ENCODE measurements around the gene IGSF23. TPM values are rescaled to one million over a fixed set of nuclear protein-coding genes. Genes with fewer than 3 reads are reported as not detected.

IGSF23 gene
- total RNA-seq, 1 donor from 2014 or later = not detected

GRCh38 chr19:44577566-44577874 is 35.8 kb upstream of the IGSF23 start:
- H3K27me3 Mint-ChIP-seq (ENCODE audit: insufficient read depth, low read depth) = peaks cover 5% of the 10 kb centered on the region
- no peak overlapping the region for H3K27ac ChIP-seq
- H3K4me1 Mint-ChIP-seq = peaks cover 23% of the 10 kb centered on the region
- no peaks in the 10 kb centered on the region for H3K9me3 ChIP-seq (ENCODE audit: low read depth)
- H3K4me1 ChIP-seq = no peaks in the 10 kb centered on the region
- no peaks in the 10 kb centered on the region for H3K79me2 ChIP-seq (ENCODE audit: low read depth)
- no peak overlapping the region for H2AFZ ChIP-seq (replicated peaks)
- H3K36me3 Mint-ChIP-seq = no peaks in the 10 kb centered on the region
- TF ChIP-seq EZH2 (IDR thresholded peaks at IDR 0.05) (no peak), EZH2phosphoT487 (IDR thresholded peaks at IDR 0.05) (no peak), CTCF (IDR thresholded peaks at IDR 0.05) (no peak)
- no peak for DNase-seq (ENCODE audit: low spot score)
- H3F3A ChIP-seq (ENCODE audit: low read depth) = no peaks in the 10 kb centered on the region
- no peak overlapping the region for H3K4me3 ChIP-seq
- H3K9me3 Mint-ChIP-seq = peaks cover 3% of the 10 kb centered on the region
- H3K27me3 ChIP-seq = no peaks in the 10 kb centered on the region
- no peak overlapping the region for H3K27ac Mint-ChIP-seq
- no peak overlapping the region for H3K9ac ChIP-seq
- no peak overlapping the region for H3K4me2 ChIP-seq
- no peaks in the 10 kb centered on the region for H4K20me1 ChIP-seq (ENCODE audit: low read depth)
- H3K36me3 ChIP-seq = no peaks in the 10 kb centered on the region
- H3K4me3 Mint-ChIP-seq = no peak overlapping the region

DNA sequence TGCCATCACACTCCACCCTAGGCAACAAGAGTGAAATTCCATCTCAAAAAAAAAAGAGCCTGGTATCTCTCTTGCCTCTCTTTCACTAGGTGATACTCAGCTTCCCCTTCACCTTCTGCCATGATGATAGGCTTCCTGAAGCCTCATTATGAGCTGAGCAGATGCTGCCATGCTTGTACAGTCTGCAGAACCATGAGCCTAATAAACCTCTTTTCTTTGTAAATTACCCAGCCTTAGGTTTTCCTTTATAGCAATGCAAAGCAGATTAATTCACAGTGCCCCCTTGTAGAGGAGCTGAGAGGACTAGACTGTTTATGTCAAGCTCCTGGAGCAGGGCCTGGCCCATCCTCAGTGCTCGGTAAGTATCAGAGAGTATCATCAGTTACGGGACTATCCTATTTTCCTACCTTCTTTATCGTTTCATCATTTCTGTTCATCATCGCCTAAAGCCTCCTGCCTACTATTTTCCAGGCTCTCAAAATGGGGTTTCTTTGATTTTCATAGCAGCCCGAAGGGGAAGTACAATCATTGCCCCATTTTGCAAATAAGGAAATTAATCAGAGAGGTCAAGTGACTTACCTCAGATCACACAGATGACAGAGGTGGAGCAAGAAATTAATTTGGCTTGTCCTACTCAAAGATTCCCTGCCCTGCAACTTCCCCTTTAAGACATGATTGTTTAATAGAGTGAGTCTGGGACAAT is 33.5 kb upstream of the IGSF23 start:
- no peaks in the 10 kb centered on the region for H3K36me3 Mint-ChIP-seq
- peaks cover 5% of the 10 kb centered on the region for H3K4me1 Mint-ChIP-seq
- H3K9me3 Mint-ChIP-seq = peaks cover 2% of the 10 kb centered on the region
- TF ChIP-seq EZH2phosphoT487 (IDR thresholded peaks at IDR 0.05) (no peak), EZH2 (IDR thresholded peaks at IDR 0.05) (no peak), CTCF (IDR thresholded peaks at IDR 0.05) (no peak)
- H3K27ac Mint-ChIP-seq = no peak overlapping the region
- no peak overlapping the region for H3K4me3 Mint-ChIP-seq
- Histone ChIP-seq H3K27ac (no peak overlapping the region), H3K9me3 (ENCODE audit: low read depth) (no peaks in the 10 kb centered on the region), H3K36me3 (no peaks in the 10 kb centered on the region), H3K4me1 (no peaks in the 10 kb centered on the region), H3K4me2 (no peak overlapping the region), H3K4me3 (no peak overlapping the region), H3F3A (ENCODE audit: low read depth) (no peaks in the 10 kb centered on the region), H2AFZ (replicated peaks) (no peak overlapping the region), H3K79me2 (ENCODE audit: low read depth) (no peaks in the 10 kb centered on the region), H3K27me3 (no peaks in the 10 kb centered on the region), H4K20me1 (ENCODE audit: low read depth) (no peaks in the 10 kb centered on the region), H3K9ac (no peak overlapping the region)
- DNase-seq (ENCODE audit: low spot score) = no peak
- peaks cover 7% of the 10 kb centered on the region for H3K27me3 Mint-ChIP-seq (ENCODE audit: insufficient read depth, low read depth)

- Histone ChIP-seq H3K4me2 (no peak overlapping the region), H3K27ac (no peak overlapping the region), H3K9me3 (ENCODE audit: low read depth) (no peaks in the 10 kb centered on the region), H3K36me3 (no peaks in the 10 kb centered on the region), H4K20me1 (ENCODE audit: low read depth) (no peaks in the 10 kb centered on the region), H3K4me1 (no peaks in the 10 kb centered on the region), H2AFZ (replicated peaks) (no peak overlapping the region), H3K79me2 (ENCODE audit: low read depth) (no peaks in the 10 kb centered on the region), H3F3A (ENCODE audit: low read depth) (no peaks in the 10 kb centered on the region), H3K27me3 (no peaks in the 10 kb centered on the region), H3K4me3 (no peak overlapping the region), H3K9ac (no peak overlapping the region)
- peaks cover 7% of the 10 kb centered on the region for H3K27me3 Mint-ChIP-seq (ENCODE audit: insufficient read depth, low read depth)
- H3K4me1 Mint-ChIP-seq = peaks cover 1% of the 10 kb centered on the region
- H3K27ac Mint-ChIP-seq = no peak overlapping the region
- no peak overlapping the region for H3K4me3 Mint-ChIP-seq
- no peaks in the 10 kb centered on the region for H3K9me3 Mint-ChIP-seq
- DNase-seq (ENCODE audit: low spot score) = no peak
- no peaks in the 10 kb centered on the region for H3K36me3 Mint-ChIP-seq
- TF ChIP-seq EZH2phosphoT487 (IDR thresholded peaks at IDR 0.05) = no peak
- TF ChIP-seq CTCF (IDR thresholded peaks at IDR 0.05) = no peak
- TF ChIP-seq EZH2 (IDR thresholded peaks at IDR 0.05) = no peak
These were observed 32.9 kb upstream of the IGSF23 start for GRCh38 chr19:44580366-44580895.
